IPS-NIHi11 (cell line): ENCODE data around the gene AFF3.

Experiments
- DNase-seq: peaks from one replicate; pipeline ENCODE4 v3.0.0; 2012; ENCODE audit warnings: mixed read lengths, low spot score

Gene AFF3

GRCh38 chr2:100041946-100042345 lies 100.4 kb downstream of the AFF3 start:
- DNase-seq: peak; percentile 33

GRCh38 chr2:100041385-100041784 lies 101.0 kb downstream of the AFF3 start:
- no peak for DNase-seq

- DNase-seq: no peak
Observed at GRCh38 chr2:100040906-100041305, 101.5 kb downstream of the AFF3 start.

- no peak for DNase-seq
Observed at GRCh38 chr2:100039291-100039980, 103.0 kb downstream of the AFF3 start.

GRCh38 chr2:100038011-100038410 lies 104.4 kb downstream of the AFF3 start:
- peak; percentile 41 for DNase-seq

GRCh38 chr2:100036793-100037192 lies 105.6 kb downstream of the AFF3 start:
- DNase-seq: no peak

GRCh38 chr2:100036026-100036425 lies 106.4 kb downstream of the AFF3 start:
- no peak for DNase-seq

GRCh38 chr2:100034431-100034830 lies 108.0 kb downstream of the AFF3 start:
- no peak for DNase-seq

- no peak for DNase-seq
Observed at GRCh38 chr2:100033976-100034375, 108.4 kb downstream of the AFF3 start.

GRCh38 chr2:100031604-100032003 lies 110.8 kb downstream of the AFF3 start:
- no peak for DNase-seq

GRCh38 chr2:100029460-100029859 lies 112.9 kb downstream of the AFF3 start:
- DNase-seq: no peak

- no peak for DNase-seq
Observed at GRCh38 chr2:100021791-100022340, 120.5 kb downstream of the AFF3 start.

GRCh38 chr2:100019499-100019898 lies 122.9 kb downstream of the AFF3 start:
- no peak for DNase-seq

- no peak for DNase-seq
Observed at GRCh38 chr2:100018341-100019193, 123.8 kb downstream of the AFF3 start.

GRCh38 chr2:100017633-100018032 lies 124.8 kb downstream of the AFF3 start:
- DNase-seq: no peak

GRCh38 chr2:100016756-100017155 lies 125.6 kb downstream of the AFF3 start:
- DNase-seq: no peak

- DNase-seq: no peak
Observed at GRCh38 chr2:100015849-100016248, 126.5 kb downstream of the AFF3 start.

- DNase-seq: peak; percentile 47
Observed at GRCh38 chr2:100013892-100014677, 128.3 kb downstream of the AFF3 start.

GRCh38 chr2:100012561-100012960 lies 129.8 kb downstream of the AFF3 start:
- no peak for DNase-seq

GRCh38 chr2:100011272-100011731 lies 131.1 kb downstream of the AFF3 start:
- no peak for DNase-seq

- DNase-seq: no peak
Observed at GRCh38 chr2:100010606-100011005, 131.8 kb downstream of the AFF3 start.

- no peak for DNase-seq
Observed at GRCh38 chr2:100009743-100010142, 132.6 kb downstream of the AFF3 start.
